ENCODE data around the gene ZNF221. TPM values are rescaled to one million over a fixed set of nuclear protein-coding genes. Genes with fewer than 3 reads are reported as not detected.

ZNF221 gene
- polyA plus RNA-seq, 1 donor (not counting 4 experiments of a cell fraction or from before 2014, with no cell fraction given), result 1.5 TPM

GRCh38 chr19:43983912-43984686 is 33.1 kb downstream of the ZNF221 start, which contains the start of gene ZNF155:
ZNF155 (plus strand) TSS chr19:43984188; CDS start chr19:43988544, 4,356 bp downstream.
- H3K79me2 ChIP-seq (ENCODE audit: control insufficient read depth, insufficient read depth, low read length), result peaks cover 18% of the 10 kb centered on the region
- H3K4me2 ChIP-seq (ENCODE audit: control insufficient read depth, extremely low read depth, insufficient read depth, low read depth, low read length), result peak within 1 kb of the TSS; percentile 86
- H3K9me1 ChIP-seq (ENCODE audit: control insufficient read depth, extremely low read depth, insufficient read depth, low read length), result no peaks in the 10 kb centered on the region
- dilution Hi-C loops (cut with MboI; ENCODE audit: extremely low pct_ligation_motif_present, low sequenced_read_pairs), result no loop called here
- H3K27me3 ChIP-seq (ENCODE audit: control insufficient read depth, extremely low read depth, insufficient read depth, low read length), result no peaks in the 10 kb centered on the region
- TF ChIP-seq CTCF (optimal IDR thresholded peaks at IDR 0.05 in 1 of 3, IDR thresholded peaks at IDR 0.05 in 1 of 3, conservative IDR thresholded peaks at IDR 0.05 in 1 of 3; ENCODE audit: extremely low read depth in 1 of 3, insufficient read depth in 2 of 3, low read length in 3 of 3) (no peak), EZH2 (IDR thresholded peaks at IDR 0.05; ENCODE audit: low read length) (no peak)
- FAIRE-seq (peak; percentile 98), DNase-seq (ENCODE audit: low read depth, low spot score) (peak; percentile 82)
- H3K4me1 ChIP-seq (ENCODE audit: control insufficient read depth, extremely low read depth, insufficient read depth, low read length), result no peaks in the 10 kb centered on the region
- peak within 1 kb of the TSS; percentile 82 to 91 (median 89) for H3K4me3 ChIP-seq (ENCODE audit: control insufficient read depth in 2 of 3, extremely low read depth in 1 of 3, insufficient read depth in 2 of 3, low read depth in 1 of 3, low read length in 3 of 3)
- H3K9ac ChIP-seq (ENCODE audit: control insufficient read depth, extremely low read depth, insufficient read depth, low read length), result peak within 1 kb of the TSS; percentile 78
- H3K27ac ChIP-seq (ENCODE audit: control insufficient read depth, insufficient read depth, low read length), result peak within 1 kb of the TSS; percentile 70
- peaks cover 2 to 3% of the 10 kb centered on the region in 2 experiments for H3K36me3 ChIP-seq (ENCODE audit: control insufficient read depth in 2 of 2, extremely low read depth in 1 of 2, insufficient read depth in 2 of 2, low read length in 2 of 2)
- no peaks in the 10 kb centered on the region for H4K20me1 ChIP-seq (ENCODE audit: control insufficient read depth, extremely low read depth, insufficient read depth, low read length)
- peak within 1 kb of the TSS; percentile 95 for H2AFZ ChIP-seq (ENCODE audit: control insufficient read depth, low read length)
- H3K9me3 ChIP-seq (ENCODE audit: control insufficient read depth, low read depth, low read length), result no peaks in the 10 kb centered on the region

- Histone ChIP-seq H3K9me1 (ENCODE audit: control insufficient read depth, extremely low read depth, insufficient read depth, low read length) (no peaks in the 10 kb centered on the region), H3K27ac (ENCODE audit: control insufficient read depth, insufficient read depth, low read length) (peak overlapping the region; percentile 70), H3K36me3 (ENCODE audit: control insufficient read depth in 2 of 2, extremely low read depth in 1 of 2, insufficient read depth in 2 of 2, low read length in 2 of 2) (peaks cover 6 to 7% of the 10 kb centered on the region in 2 experiments), H2AFZ (ENCODE audit: control insufficient read depth, low read length) (peak overlapping the region; percentile 95), H3K4me2 (ENCODE audit: control insufficient read depth, extremely low read depth, insufficient read depth, low read depth, low read length) (peak overlapping the region; percentile 86), H3K79me2 (ENCODE audit: control insufficient read depth, insufficient read depth, low read length) (peaks cover 18% of the 10 kb centered on the region), H3K4me1 (ENCODE audit: control insufficient read depth, extremely low read depth, insufficient read depth, low read length) (no peaks in the 10 kb centered on the region), H3K27me3 (ENCODE audit: control insufficient read depth, extremely low read depth, insufficient read depth, low read length) (no peaks in the 10 kb centered on the region), H4K20me1 (ENCODE audit: control insufficient read depth, extremely low read depth, insufficient read depth, low read length) (no peaks in the 10 kb centered on the region), H3K4me3 (ENCODE audit: control insufficient read depth in 2 of 3, extremely low read depth in 1 of 3, insufficient read depth in 2 of 3, low read depth in 1 of 3, low read length in 3 of 3) (peak overlapping the region; percentile 82 to 91 (median 89)), H3K9ac (ENCODE audit: control insufficient read depth, extremely low read depth, insufficient read depth, low read length) (peak overlapping the region; percentile 78), H3K9me3 (ENCODE audit: control insufficient read depth, low read depth, low read length) (no peaks in the 10 kb centered on the region)
- DNase-seq (ENCODE audit: low read depth, low spot score) (no peak), FAIRE-seq (no peak)
- dilution Hi-C loops (cut with MboI; ENCODE audit: extremely low pct_ligation_motif_present, low sequenced_read_pairs), result no loop called here
- TF ChIP-seq CTCF (optimal IDR thresholded peaks at IDR 0.05 in 1 of 3, IDR thresholded peaks at IDR 0.05 in 1 of 3, conservative IDR thresholded peaks at IDR 0.05 in 1 of 3; ENCODE audit: extremely low read depth in 1 of 3, insufficient read depth in 2 of 3, low read length in 3 of 3) (no peak), EZH2 (IDR thresholded peaks at IDR 0.05; ENCODE audit: low read length) (no peak)
Observed at GRCh38 chr19:43984687-43985000, 33.6 kb downstream of the ZNF221 start.

All from keratinocyte (primary cell).